DND-41 (cell line): ENCODE measurements around the gene STRADB.

Experiments used
- ATAC-seq: fragments of 200-7000 bp; cut with Tn5 transposase; 3 replicates; pipeline ENCODE4 v1.9.1; 2021; ENCODE audit warnings: low read depth; ENCODE audit not compliant: insufficient read depth
- DNase-seq: peaks from one replicate; pipeline ENCODE4 v3.0.0-alpha.2; 2020
- H2AFZ ChIP-seq: 2 replicates; pipeline ENCODE4 v1.6.0; 2012; ENCODE audit warnings: low read depth, low read length
- H3K27ac ChIP-seq: 2 replicates; pipeline ENCODE4 v1.5.1; 2012; ENCODE audit warnings: low read length, inconsistent platforms
- H3K27me3 ChIP-seq: fragments of 200-600 bp; sonication (generic); 2 replicates; pipeline ENCODE4 v1.6.0; 2012; ENCODE audit warnings: low read length, mild to moderate bottlenecking, inconsistent platforms; ENCODE audit not compliant: insufficient read depth, poor library complexity
- H3K36me3 ChIP-seq: 2 replicates; pipeline ENCODE4 v1.5.1; 2012; ENCODE audit warnings: low read length, inconsistent platforms; ENCODE audit not compliant: insufficient read depth
- H3K4me1 ChIP-seq: 2 replicates; pipeline ENCODE4 v1.5.1; 2012; ENCODE audit warnings: mild to moderate bottlenecking, low read length; ENCODE audit not compliant: insufficient read depth
- H3K4me2 ChIP-seq: 2 replicates; pipeline ENCODE4 v1.6.0; 2012; ENCODE audit warnings: mild to moderate bottlenecking, moderate library complexity, low read length, inconsistent platforms; ENCODE audit not compliant: insufficient read depth
- H3K4me3 ChIP-seq, 2 experiments: fragments of 200-600 bp in 1 of 2; shearing (Covaris generic) in 1 of 2; 2 replicates each; pipeline ENCODE4 v1.5.1; 2012 to 2016; ENCODE audit warnings: inconsistent platforms in 2 of 2, low read length in 2 of 2, mild to moderate bottlenecking in 2 of 2, low read depth in 1 of 2, moderate library complexity in 1 of 2
- H3K79me2 ChIP-seq: 2 replicates; pipeline ENCODE4 v1.6.0; 2012; ENCODE audit warnings: low read length, inconsistent platforms; ENCODE audit not compliant: insufficient read depth
- H3K9ac ChIP-seq: 2 replicates; pipeline ENCODE4 v1.6.0; 2012; ENCODE audit warnings: low read depth, mild to moderate bottlenecking, inconsistent platforms, low read length, moderate library complexity
- H3K9me3 ChIP-seq: 2 replicates; pipeline ENCODE4 v1.5.1; 2012; ENCODE audit warnings: low read length, moderate library complexity, mild to moderate bottlenecking, inconsistent platforms; ENCODE audit not compliant: insufficient read depth, severe bottlenecking
- H4K20me1 ChIP-seq: 2 replicates; pipeline ENCODE4 v1.6.0; 2012; ENCODE audit warnings: low read length; ENCODE audit not compliant: insufficient read depth
- CTCF ChIP-seq: IDR thresholded peaks from 2 replicates; pipeline ENCODE4 v1.5.1; 2012; ENCODE audit warnings: borderline replicate concordance, low read length, moderate library complexity, mild to moderate bottlenecking; ENCODE audit not compliant: poor library complexity, severe bottlenecking; ENCODE audit errors: extremely low read depth
- EZH2 ChIP-seq: IDR thresholded peaks from 3 replicates; pipeline ENCODE4 v1.6.1; 2012; ENCODE audit warnings: borderline replicate concordance, low read depth, mild to moderate bottlenecking, moderate library complexity, low read length, inconsistent platforms; ENCODE audit not compliant: severe bottlenecking

The STRADB gene

GRCh38 chr2:201444746-201445465 lies 6.6 kb upstream of the STRADB start:
- H3K4me3 ChIP-seq, result no peak overlapping the region
- H3K4me1 ChIP-seq, result peaks cover 10% of the 10 kb centered on the region; the same call in 1 of the 2 replicates
- no peaks in the 10 kb centered on the region for H3K36me3 ChIP-seq
- DNase-seq, result no peak
- no peaks in the 10 kb centered on the region for H3K9me3 ChIP-seq
- no peak overlapping the region for H3K27ac ChIP-seq
- no peak overlapping the region for H3K4me2 ChIP-seq
- no peak for ATAC-seq
- H2AFZ ChIP-seq, result no peak overlapping the region
- 0 out of 2 replicates have a peak, but pooled peaks cover 5% of the 10 kb centered on the region for H4K20me1 ChIP-seq
- H3K27me3 ChIP-seq, result no peaks in the 10 kb centered on the region
- no peak overlapping the region for H3K9ac ChIP-seq
- TF ChIP-seq EZH2, result no peak
- TF ChIP-seq CTCF, result no peak
- peaks cover 11% of the 10 kb centered on the region for H3K79me2 ChIP-seq

GRCh38 chr2:201447086-201447485 lies 4.5 kb upstream of the STRADB start:
- no peak overlapping the region for H3K4me2 ChIP-seq
- H3K36me3 ChIP-seq, result no peaks in the 10 kb centered on the region; the same call in 1 of the 2 replicates

GRCh38 chr2:201448061-201448460 lies 3.5 kb upstream of the STRADB start:
- DNase-seq (no peak), ATAC-seq (no peak)
- H3K79me2 ChIP-seq, result peaks cover 22% of the 10 kb centered on the region
- no peak overlapping the region for H3K9ac ChIP-seq
- no peaks in the 10 kb centered on the region for H3K9me3 ChIP-seq
- H2AFZ ChIP-seq, result no peak overlapping the region
- no peaks in the 10 kb centered on the region; the same call in 1 of the 2 replicates for H3K36me3 ChIP-seq
- no peak overlapping the region for H3K4me2 ChIP-seq
- H3K27ac ChIP-seq, result no peak overlapping the region
- 0 out of 2 replicates have a peak, but pooled peaks cover 5% of the 10 kb centered on the region for H4K20me1 ChIP-seq
- H3K4me1 ChIP-seq, result peaks cover 30% of the 10 kb centered on the region
- no peak for TF ChIP-seq EZH2
- no peak overlapping the region for H3K4me3 ChIP-seq
- H3K27me3 ChIP-seq, result no peaks in the 10 kb centered on the region

More at GRCh38 chr2:201447086-201447485, 4.5 kb upstream of the STRADB start:
- ATAC-seq (no peak), DNase-seq (no peak)
- 0 out of 2 replicates have a peak, but pooled peaks cover 5% of the 10 kb centered on the region for H4K20me1 ChIP-seq
- H3K4me1 ChIP-seq, result peaks cover 20% of the 10 kb centered on the region
- no peak overlapping the region for H3K9ac ChIP-seq
- H3K27ac ChIP-seq, result no peak overlapping the region
- no peaks in the 10 kb centered on the region for H3K9me3 ChIP-seq
- no peak overlapping the region for H2AFZ ChIP-seq
- H3K27me3 ChIP-seq, result no peaks in the 10 kb centered on the region
- no peak overlapping the region for H3K4me3 ChIP-seq
- H3K79me2 ChIP-seq, result peaks cover 22% of the 10 kb centered on the region
- TF ChIP-seq CTCF, result no peak
- no peak for TF ChIP-seq EZH2

- H3K4me3 ChIP-seq, result no peak overlapping the region
- peaks cover 35% of the 10 kb centered on the region for H3K4me1 ChIP-seq
- H3K9me3 ChIP-seq, result no peaks in the 10 kb centered on the region
- H3K79me2 ChIP-seq, result peaks cover 22% of the 10 kb centered on the region
- H3K9ac ChIP-seq, result no peak overlapping the region
- no peak for ATAC-seq
- no peak overlapping the region for H3K27ac ChIP-seq
- no peak overlapping the region for H3K4me2 ChIP-seq
- H3K36me3 ChIP-seq, result no peaks in the 10 kb centered on the region; the same call in 1 of the 2 replicates
- no peak overlapping the region for H2AFZ ChIP-seq
- no peak for DNase-seq
- no peaks in the 10 kb centered on the region for H3K27me3 ChIP-seq
- 0 out of 2 replicates have a peak, but pooled peaks cover 5% of the 10 kb centered on the region for H4K20me1 ChIP-seq
- TF ChIP-seq CTCF, result no peak
- no peak for TF ChIP-seq EZH2
Observed at GRCh38 chr2:201448701-201449100, 2.8 kb upstream of the STRADB start.
